Gastrocnemius medialis (tissue), 4 donors: ENCODE data around the gene TRAK1.

Experiments used
- POLR2A ChIP-seq, 2 donors: fragments of 450-650 bp; IDR thresholded peaks; one replicate each; pipeline ENCODE4 v1.6.1; 2017; ENCODE audit warnings: antibody characterized with exemption in 2 of 2, mild to moderate bottlenecking in 2 of 2, moderate library complexity in 2 of 2
- TF ChIP-seq, protein P1 (sequence below), 5 experiments: fragments of 450-650 bp in 3 of 5; fragments of 200-600 bp in 2 of 5; sonication (generic) in 2 of 5; IDR thresholded peaks in 4 of 5; conservative IDR thresholded peaks in 1 of 5; 1 replicate in 4 of 5; 2 replicates in 1 of 5; pipeline ENCODE4 v1.5.1; 2016 to 2019; ENCODE audit warnings: antibody characterized with exemption in 5 of 5, mild to moderate bottlenecking in 3 of 5, moderate library complexity in 3 of 5

DNA sequence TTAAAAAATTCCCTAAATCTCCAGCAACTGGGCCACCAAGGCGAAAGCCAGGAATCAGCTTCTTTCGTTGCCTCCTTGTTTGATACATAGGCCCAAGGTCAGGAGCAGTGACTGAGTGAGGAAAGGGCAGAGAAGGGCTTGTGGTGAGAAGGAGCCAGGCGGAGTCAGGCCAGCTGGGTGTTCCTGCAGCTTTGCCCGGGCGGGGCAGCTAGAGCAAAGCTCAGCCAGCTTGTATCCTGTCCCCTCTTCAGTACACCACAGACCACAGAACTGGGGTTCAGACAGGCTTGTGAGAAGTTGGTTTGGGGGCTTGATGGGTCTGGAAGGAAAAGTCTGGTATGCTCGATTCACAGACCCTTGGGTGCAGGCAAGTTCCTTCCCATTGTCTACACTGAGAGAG is 122.3 kb downstream of the TRAK1 start:
- no peak for TF ChIP-seq POLR2A (IDR thresholded peaks at IDR 0.05)
- TF ChIP-seq, protein P1, sequence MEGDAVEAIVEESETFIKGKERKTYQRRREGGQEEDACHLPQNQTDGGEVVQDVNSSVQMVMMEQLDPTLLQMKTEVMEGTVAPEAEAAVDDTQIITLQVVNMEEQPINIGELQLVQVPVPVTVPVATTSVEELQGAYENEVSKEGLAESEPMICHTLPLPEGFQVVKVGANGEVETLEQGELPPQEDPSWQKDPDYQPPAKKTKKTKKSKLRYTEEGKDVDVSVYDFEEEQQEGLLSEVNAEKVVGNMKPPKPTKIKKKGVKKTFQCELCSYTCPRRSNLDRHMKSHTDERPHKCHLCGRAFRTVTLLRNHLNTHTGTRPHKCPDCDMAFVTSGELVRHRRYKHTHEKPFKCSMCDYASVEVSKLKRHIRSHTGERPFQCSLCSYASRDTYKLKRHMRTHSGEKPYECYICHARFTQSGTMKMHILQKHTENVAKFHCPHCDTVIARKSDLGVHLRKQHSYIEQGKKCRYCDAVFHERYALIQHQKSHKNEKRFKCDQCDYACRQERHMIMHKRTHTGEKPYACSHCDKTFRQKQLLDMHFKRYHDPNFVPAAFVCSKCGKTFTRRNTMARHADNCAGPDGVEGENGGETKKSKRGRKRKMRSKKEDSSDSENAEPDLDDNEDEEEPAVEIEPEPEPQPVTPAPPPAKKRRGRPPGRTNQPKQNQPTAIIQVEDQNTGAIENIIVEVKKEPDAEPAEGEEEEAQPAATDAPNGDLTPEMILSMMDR (IDR thresholded peaks at IDR 0.05 in 4 of 5, conservative IDR thresholded peaks at IDR 0.05 in 1 of 5): no peak
